WTC11 (cell line): ENCODE measurements around the gene C16orf95. TPM values are rescaled to one million over a fixed set of nuclear protein-coding genes. Genes with fewer than 3 reads are reported as not detected.

Source experiments
- ATAC-seq: fragments of 200-7000 bp; cut with Tn5 transposase; 2 replicates; pipeline ENCODE4 v1.10.0; 2021; ENCODE audit warnings: mild to moderate bottlenecking, moderate library complexity
- CTCF ChIA-PET: fragments of 300-600 bp; sonication (Branson Sonifier 250); formaldehyde crosslinking; loops from one replicate; lab custom pipeline; 2021; ENCODE audit warnings: antibody characterized with exemption; lab: Charles Lee
- POLR2A ChIA-PET: fragments of 350-600 bp; sonication (Branson Sonifier 250); formaldehyde crosslinking; loops from one replicate; lab custom pipeline; 2021; ENCODE audit warnings: antibody characterized with exemption; lab: Charles Lee
- DNase-seq: peaks from one replicate; pipeline ENCODE4 v3.0.0; 2021; ENCODE audit warnings: low spot score
- H3K27ac Mint-ChIP-seq: 2 replicates; pipeline ENCODE4 v1.8.0; 2021; ENCODE audit warnings: mixed read lengths
- H3K27me3 Mint-ChIP-seq: 2 replicates; pipeline ENCODE4 v1.8.0; 2021; ENCODE audit warnings: low read depth, mild to moderate bottlenecking, moderate library complexity, mixed read lengths
- H3K36me3 Mint-ChIP-seq: 2 replicates; pipeline ENCODE4 v1.8.0; 2021; ENCODE audit warnings: mixed read lengths
- H3K4me1 Mint-ChIP-seq: 2 replicates; pipeline ENCODE4 v1.8.0; 2022; ENCODE audit warnings: mixed read lengths
- H3K4me3 Mint-ChIP-seq: 2 replicates; pipeline ENCODE4 v1.8.0; 2021; ENCODE audit warnings: mild to moderate bottlenecking, moderate library complexity, mixed read lengths
- H3K9me3 Mint-ChIP-seq: 2 replicates; pipeline ENCODE4 v1.8.0; 2021; ENCODE audit warnings: mixed read lengths
- CDX4 ChIP-seq: fragments of 250-450 bp; sonication (Bioruptor Pico); IDR thresholded peaks from 2 replicates; pipeline ENCODE4 v1.9.0; 2021; ENCODE audit warnings: moderate library complexity, mild to moderate bottlenecking, inconsistent platforms, borderline replicate concordance
- ELF4 ChIP-seq: sonication (generic); formaldehyde crosslinking; IDR thresholded peaks from 2 replicates; pipeline ENCODE4 v1.8.1; 2022; ENCODE audit warnings: low read depth, mild to moderate bottlenecking, moderate library complexity, missing genetic modification reagents
- EMX1 ChIP-seq: fragments of 250-450 bp; sonication (Bioruptor Pico); IDR thresholded peaks from 2 replicates; pipeline ENCODE4 v1.8.0; 2021; ENCODE audit warnings: mild to moderate bottlenecking
- ERG ChIP-seq: fragments of 250-450 bp; sonication (Bioruptor Pico); IDR thresholded peaks from 2 replicates; pipeline ENCODE4 v1.8.0; 2021; ENCODE audit warnings: mild to moderate bottlenecking
- FOXP4 ChIP-seq: sonication (generic); formaldehyde crosslinking; IDR thresholded peaks from 2 replicates; pipeline ENCODE4 v1.8.0; 2022; ENCODE audit warnings: mild to moderate bottlenecking, missing genetic modification reagents
- GRHL2 ChIP-seq: fragments of 250-450 bp; sonication (Bioruptor Pico); IDR thresholded peaks from 2 replicates; pipeline ENCODE4 v1.8.0; 2022; ENCODE audit warnings: mild to moderate bottlenecking, moderate library complexity; ENCODE audit not compliant: insufficient replicate concordance, severe bottlenecking
- JUN ChIP-seq: sonication (generic); formaldehyde crosslinking; IDR thresholded peaks from 2 replicates; pipeline ENCODE4 v1.8.0; 2023; ENCODE audit warnings: mild to moderate bottlenecking, missing genetic modification reagents
- KAT7 ChIP-seq: sonication (generic); formaldehyde crosslinking; IDR thresholded peaks from 2 replicates; pipeline ENCODE4 v1.8.1; 2023; ENCODE audit warnings: missing genetic modification reagents, mild to moderate bottlenecking, borderline replicate concordance
- MLX ChIP-seq: sonication (generic); formaldehyde crosslinking; IDR thresholded peaks from 2 replicates; pipeline ENCODE4 v1.8.1; 2023; ENCODE audit warnings: mild to moderate bottlenecking, missing genetic modification reagents, moderate library complexity
- MYBL2 ChIP-seq: sonication (generic); formaldehyde crosslinking; IDR thresholded peaks from 2 replicates; pipeline ENCODE4 v1.8.1; 2023; ENCODE audit warnings: mild to moderate bottlenecking, moderate library complexity, missing genetic modification reagents
- NFATC4 ChIP-seq: fragments of 250-450 bp; sonication (Bioruptor Pico); IDR thresholded peaks from 2 replicates; pipeline ENCODE4 v1.9.0; 2021; ENCODE audit warnings: mild to moderate bottlenecking
- SMAD3 ChIP-seq: sonication (generic); formaldehyde crosslinking; IDR thresholded peaks from 2 replicates; pipeline ENCODE4 v1.8.0; 2022; ENCODE audit warnings: missing genetic modification reagents, mild to moderate bottlenecking, borderline replicate concordance
- ZMAT4 ChIP-seq: fragments of 250-450 bp; sonication (Bioruptor Pico); IDR thresholded peaks from 2 replicates; pipeline ENCODE4 v1.9.0; 2021; ENCODE audit warnings: mild to moderate bottlenecking
- ZNF423 ChIP-seq: fragments of 250-450 bp; sonication (Bioruptor Pico); IDR thresholded peaks from 2 replicates; pipeline ENCODE4 v2.1.2; 2022; ENCODE audit warnings: mild to moderate bottlenecking, moderate library complexity
- total RNA-seq: library from RNA; stranded (reverse); gene quantifications from 3 replicates; pipeline ENCODE4 v1.2.3, GENCODE V29; 2021
- TF ChIP-seq, protein P1 (sequence below): sonication (generic); formaldehyde crosslinking; IDR thresholded peaks from 2 replicates; pipeline ENCODE4 v1.8.0; 2022; ENCODE audit warnings: missing genetic modification reagents
- TF ChIP-seq, protein P2 (sequence below): fragments of 250-450 bp; sonication (Bioruptor Pico); IDR thresholded peaks from 2 replicates; pipeline ENCODE4 v1.9.0; 2021; ENCODE audit warnings: mild to moderate bottlenecking

The C16orf95 gene
- total RNA-seq, 1 experiment from 2014 or later, result 5.7 TPM

GRCh38 chr16:87254296-87254695, 62.9 kb downstream of the C16orf95 start:
- Mint-ChIP-seq H3K36me3 (no peaks in the 10 kb centered on the region), H3K9me3 (peaks cover 4% of the 10 kb centered on the region; the same call in 1 of the 2 replicates), H3K27me3 (no peaks in the 10 kb centered on the region), H3K4me3 (no peak overlapping the region), H3K27ac (no peak overlapping the region), H3K4me1 (no peaks in the 10 kb centered on the region)
- DNase-seq (no peak), ATAC-seq (no peak)
- POLR2A ChIA-PET, result interaction anchor here (0.6 kb wide), 1 partner anchor 639 kb away, joined by 3 read pairs; no protein-coding TSS in a partner anchor
- CTCF ChIA-PET, result no interaction called here
- TF ChIP-seq ELF4 (CRISPR knock-in tag) (no peak), KAT7 (CRISPR knock-in tag) (no peak), EMX1 (no peak), ZNF423 (CRISPR knock-in tag) (no peak), MYBL2 (CRISPR knock-in tag) (no peak), GRHL2 (CRISPR knock-in tag) (no peak), JUN (CRISPR knock-in tag) (no peak), CDX4 (no peak), ZMAT4 (CRISPR knock-in tag) (no peak), FOXP4 (no peak), MLX (CRISPR knock-in tag) (no peak), SMAD3 (CRISPR knock-in tag) (no peak), ERG (no peak), NFATC4 (no peak)
- TF ChIP-seq, protein P1, sequence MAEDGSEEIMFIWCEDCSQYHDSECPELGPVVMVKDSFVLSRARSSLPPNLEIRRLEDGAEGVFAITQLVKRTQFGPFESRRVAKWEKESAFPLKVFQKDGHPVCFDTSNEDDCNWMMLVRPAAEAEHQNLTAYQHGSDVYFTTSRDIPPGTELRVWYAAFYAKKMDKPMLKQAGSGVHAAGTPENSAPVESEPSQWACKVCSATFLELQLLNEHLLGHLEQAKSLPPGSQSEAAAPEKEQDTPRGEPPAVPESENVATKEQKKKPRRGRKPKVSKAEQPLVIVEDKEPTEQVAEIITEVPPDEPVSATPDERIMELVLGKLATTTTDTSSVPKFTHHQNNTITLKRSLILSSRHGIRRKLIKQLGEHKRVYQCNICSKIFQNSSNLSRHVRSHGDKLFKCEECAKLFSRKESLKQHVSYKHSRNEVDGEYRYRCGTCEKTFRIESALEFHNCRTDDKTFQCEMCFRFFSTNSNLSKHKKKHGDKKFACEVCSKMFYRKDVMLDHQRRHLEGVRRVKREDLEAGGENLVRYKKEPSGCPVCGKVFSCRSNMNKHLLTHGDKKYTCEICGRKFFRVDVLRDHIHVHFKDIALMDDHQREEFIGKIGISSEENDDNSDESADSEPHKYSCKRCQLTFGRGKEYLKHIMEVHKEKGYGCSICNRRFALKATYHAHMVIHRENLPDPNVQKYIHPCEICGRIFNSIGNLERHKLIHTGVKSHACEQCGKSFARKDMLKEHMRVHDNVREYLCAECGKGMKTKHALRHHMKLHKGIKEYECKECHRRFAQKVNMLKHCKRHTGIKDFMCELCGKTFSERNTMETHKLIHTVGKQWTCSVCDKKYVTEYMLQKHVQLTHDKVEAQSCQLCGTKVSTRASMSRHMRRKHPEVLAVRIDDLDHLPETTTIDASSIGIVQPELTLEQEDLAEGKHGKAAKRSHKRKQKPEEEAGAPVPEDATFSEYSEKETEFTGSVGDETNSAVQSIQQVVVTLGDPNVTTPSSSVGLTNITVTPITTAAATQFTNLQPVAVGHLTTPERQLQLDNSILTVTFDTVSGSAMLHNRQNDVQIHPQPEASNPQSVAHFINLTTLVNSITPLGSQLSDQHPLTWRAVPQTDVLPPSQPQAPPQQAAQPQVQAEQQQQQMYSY (CRISPR knock-in tag), result no peak
- TF ChIP-seq, protein P2, sequence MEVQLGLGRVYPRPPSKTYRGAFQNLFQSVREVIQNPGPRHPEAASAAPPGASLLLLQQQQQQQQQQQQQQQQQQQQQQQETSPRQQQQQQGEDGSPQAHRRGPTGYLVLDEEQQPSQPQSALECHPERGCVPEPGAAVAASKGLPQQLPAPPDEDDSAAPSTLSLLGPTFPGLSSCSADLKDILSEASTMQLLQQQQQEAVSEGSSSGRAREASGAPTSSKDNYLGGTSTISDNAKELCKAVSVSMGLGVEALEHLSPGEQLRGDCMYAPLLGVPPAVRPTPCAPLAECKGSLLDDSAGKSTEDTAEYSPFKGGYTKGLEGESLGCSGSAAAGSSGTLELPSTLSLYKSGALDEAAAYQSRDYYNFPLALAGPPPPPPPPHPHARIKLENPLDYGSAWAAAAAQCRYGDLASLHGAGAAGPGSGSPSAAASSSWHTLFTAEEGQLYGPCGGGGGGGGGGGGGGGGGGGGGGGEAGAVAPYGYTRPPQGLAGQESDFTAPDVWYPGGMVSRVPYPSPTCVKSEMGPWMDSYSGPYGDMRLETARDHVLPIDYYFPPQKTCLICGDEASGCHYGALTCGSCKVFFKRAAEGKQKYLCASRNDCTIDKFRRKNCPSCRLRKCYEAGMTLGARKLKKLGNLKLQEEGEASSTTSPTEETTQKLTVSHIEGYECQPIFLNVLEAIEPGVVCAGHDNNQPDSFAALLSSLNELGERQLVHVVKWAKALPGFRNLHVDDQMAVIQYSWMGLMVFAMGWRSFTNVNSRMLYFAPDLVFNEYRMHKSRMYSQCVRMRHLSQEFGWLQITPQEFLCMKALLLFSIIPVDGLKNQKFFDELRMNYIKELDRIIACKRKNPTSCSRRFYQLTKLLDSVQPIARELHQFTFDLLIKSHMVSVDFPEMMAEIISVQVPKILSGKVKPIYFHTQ (CRISPR knock-in tag), result no peak
